Measurements from ENCODE around the gene FARS2.

Gene FARS2

GRCh38 chr6:5260661-5261544, at the start of gene FARS2, which contains the start of gene LYRM4:
Gene FARS2, plus strand, starts transcription at chr6:5261513.
Gene LYRM4, minus strand, starts transcription at chr6:5260950. Its CDS starts 217 bp downstream, at chr6:5260733.
- peak; percentile 7 to 70 for DNase-seq

GRCh38 chr6:5213836-5214235, 47.5 kb upstream of the FARS2 start:
- no peak for DNase-seq

GRCh38 chr6:5214570-5215052, 46.7 kb upstream of the FARS2 start:
- DNase-seq = no peak

DNA sequence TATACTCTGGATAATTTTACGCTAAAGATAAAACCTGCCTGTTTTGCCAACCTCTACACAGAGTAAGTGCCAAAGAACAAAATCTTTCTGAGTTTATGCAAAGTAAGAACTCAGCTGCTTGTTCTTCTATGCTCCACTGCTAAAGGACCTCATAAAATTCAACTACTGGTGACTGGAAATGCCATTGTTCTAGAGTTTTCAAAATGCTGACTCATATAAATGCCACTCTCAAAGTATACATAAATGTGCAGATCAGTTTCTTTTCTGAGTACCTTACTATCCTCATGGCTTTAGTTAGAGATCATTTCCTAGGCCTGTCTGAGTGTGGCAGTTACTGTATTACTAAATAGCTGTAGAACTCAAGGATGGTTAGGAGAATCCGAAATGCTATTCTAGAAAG, 46.2 kb upstream of the FARS2 start:
- DNase-seq = no peak

- no peak for DNase-seq
These were observed 45.5 kb upstream of the FARS2 start for GRCh38 chr6:5215799-5216198.

- no peak for DNase-seq
These were observed 44.0 kb upstream of the FARS2 start for GRCh38 chr6:5217356-5217755.

- DNase-seq = no peak
These were observed 42.2 kb upstream of the FARS2 start for GRCh38 chr6:5219011-5219691.

DNA sequence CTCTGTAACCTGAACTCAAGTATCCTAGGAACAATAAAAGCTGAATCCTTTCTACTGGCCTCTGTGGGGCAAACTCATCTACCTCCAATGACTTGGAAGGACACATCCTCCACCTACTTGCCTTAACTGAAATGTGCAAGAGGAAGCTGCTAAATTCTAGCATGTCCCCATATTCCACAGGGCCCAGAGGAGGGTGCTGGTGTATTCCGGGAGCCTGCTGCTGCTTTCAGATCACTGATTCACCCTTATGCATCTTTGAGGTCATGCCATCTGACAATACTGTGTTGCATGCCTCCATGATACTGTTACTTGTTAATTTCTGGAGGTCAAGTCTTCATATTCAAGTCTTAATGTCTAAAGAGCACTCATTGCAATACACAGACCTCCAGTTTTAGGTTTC, 40.9 kb upstream of the FARS2 start:
- no peak for DNase-seq

- no peak for DNase-seq
These were observed 38.0 kb upstream of the FARS2 start for GRCh38 chr6:5223309-5223708.

DNA sequence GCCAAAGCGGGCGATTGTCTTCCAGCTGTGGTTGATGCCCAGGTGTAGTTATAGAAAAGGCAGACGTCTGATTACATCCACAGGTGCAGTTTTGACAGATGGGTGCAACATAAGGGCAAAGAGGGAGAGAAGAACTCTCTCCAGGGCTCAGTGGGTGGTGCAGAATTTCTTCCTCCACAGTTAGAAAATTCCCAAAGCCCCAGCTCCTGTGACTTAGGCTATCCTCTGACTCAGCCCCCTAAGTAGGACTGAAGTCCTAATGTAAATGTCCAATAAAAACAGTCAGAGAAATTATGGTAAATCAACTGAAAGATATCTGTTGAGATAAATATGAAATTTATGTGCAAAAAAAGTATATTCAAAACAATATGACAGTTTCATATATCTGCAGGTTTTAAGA, 32.0 kb upstream of the FARS2 start:
- DNase-seq = no peak

- no peak for DNase-seq
These were observed 31.2 kb upstream of the FARS2 start for GRCh38 chr6:5230081-5230480.

DNA sequence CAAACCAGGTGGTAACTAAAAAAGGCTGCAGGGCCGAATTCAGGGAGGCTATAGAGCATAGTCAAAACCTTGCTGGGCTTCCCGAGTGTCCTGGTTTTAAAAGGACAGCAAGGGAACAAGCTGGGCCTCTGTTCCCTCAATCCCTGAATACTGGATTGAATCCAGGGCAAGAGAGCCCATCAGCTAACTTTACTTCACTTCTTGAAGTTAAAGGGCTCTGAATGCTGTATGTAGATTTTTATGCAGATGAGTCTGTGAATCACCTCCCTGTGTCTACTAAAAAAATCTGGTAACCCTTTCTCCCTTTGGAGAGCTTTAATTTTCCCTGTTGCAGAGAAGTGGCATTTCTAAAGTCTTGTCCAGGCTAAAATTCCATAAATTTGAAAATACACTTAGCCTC, 30.0 kb upstream of the FARS2 start:
- DNase-seq = no peak

DNA sequence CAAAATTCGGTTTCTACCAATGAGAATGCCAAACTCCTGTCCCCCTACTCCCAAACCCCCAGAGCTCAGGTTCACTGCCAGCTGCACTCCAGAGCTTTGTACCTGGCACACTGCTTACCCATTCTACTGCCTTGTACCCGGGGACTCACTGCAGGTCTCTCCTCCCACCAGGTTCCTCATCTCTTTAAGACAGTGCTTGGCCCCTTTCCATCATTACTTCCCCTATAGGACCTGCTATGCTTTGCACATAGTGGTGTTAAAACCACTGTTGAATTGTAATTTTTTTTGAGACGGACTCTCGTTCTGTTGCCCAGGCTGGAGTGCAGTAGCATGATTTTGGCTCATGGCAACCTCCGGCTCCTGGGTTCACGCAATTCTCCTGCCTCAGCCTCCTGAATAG, 26.4 kb upstream of the FARS2 start:
- no peak for DNase-seq

GRCh38 chr6:5235830-5236229, 25.5 kb upstream of the FARS2 start:
- no peak for DNase-seq

DNA sequence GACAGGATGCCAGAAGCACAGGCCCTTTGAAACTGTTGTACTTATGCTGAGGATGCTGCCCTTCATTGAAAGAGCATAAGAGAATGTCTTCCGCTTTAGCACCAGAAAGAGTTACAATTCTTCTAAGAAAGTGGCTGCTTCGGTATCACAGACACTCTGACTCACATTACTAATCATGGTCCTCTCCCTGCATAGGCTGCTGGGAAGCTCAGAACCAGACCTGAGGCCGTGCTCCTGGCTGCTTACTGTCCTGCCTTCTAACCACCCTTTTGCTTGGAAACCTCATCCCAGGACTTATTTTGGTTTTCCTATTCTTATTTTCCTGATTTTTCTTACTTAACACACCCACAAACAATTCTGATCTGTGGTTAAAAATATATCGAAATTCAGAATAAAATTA, 23.5 kb upstream of the FARS2 start:
- DNase-seq = no peak

DNA sequence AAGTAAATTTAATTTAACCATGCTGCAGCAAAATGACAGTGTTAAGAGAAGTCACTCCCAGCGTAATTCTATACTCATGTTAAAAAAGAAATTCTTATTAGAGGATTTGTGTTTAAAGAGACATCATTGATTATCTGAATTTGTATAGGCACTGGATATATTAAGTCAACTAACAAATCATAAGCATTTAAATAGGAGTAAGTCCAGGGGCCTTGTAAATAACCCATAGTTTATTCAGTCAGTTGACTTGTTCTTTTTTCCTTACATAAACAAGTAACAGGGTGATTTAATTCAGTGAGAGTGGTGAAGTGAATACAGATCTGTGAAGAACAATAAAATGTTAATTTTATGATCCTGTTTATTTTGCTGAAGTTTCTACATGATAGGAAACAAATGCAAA, 23.0 kb upstream of the FARS2 start:
- DNase-seq = no peak

DNA sequence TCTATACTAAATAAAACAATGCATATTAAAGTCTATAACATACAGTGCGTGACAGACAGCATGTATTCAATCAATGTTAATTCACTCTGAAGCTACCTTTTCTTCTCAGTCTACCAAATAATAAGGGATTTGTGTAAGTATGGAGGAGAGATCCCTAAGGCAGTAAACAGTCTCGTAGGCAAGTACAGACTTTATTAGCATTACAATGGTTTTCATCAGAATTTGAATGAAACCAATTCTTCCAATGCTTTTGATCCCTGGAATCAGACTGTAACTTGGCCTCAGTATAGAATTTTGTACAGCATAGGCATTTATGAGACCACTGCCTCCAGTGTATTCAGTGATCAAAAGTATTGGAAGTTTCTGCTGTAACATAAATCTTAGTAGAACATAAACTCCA, 20.1 kb upstream of the FARS2 start:
- no peak for DNase-seq

DNA sequence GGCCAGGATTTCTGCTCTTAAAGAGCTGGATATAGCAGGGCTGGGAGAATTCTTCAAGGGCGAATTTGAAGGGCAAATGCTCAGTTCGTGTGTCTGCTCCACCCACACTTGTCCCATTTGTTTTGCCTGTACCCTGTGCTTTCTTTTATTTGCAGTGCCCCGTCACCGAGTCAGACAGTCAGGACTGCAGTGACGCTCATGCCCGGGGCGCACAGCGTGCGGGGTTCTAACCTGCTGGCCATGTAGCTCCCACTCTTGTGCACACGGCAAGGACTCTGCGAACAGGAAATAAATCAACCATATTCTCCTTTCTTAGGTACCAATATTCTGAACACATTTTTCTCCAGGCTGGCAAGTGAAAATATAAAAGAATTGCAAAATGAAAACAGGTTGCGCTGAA, 18.2 kb upstream of the FARS2 start:
- DNase-seq = no peak

GRCh38 chr6:5246141-5247097, 14.9 kb upstream of the FARS2 start:
- no peak for DNase-seq

DNA sequence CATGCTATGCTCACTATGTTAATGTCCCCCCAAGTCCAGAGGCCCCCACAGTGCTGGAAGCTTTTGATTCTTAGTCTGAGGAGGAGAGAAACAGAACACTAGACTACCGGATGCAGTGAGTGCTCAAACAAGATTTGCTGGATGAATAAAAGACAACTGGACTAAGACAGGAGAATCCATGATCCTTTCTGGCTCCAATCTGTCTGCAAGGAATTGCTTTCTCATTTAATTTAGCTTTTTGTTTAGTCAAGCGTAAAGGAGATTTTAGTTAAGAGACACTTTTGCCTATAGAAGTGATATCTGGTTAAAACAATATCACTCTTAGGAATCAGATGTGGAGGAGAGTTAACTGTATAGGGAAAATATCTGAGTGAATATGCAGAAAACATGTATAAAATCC, 14.1 kb upstream of the FARS2 start:
- DNase-seq = no peak

GRCh38 chr6:5248302-5249098, 12.8 kb upstream of the FARS2 start:
- DNase-seq = no peak
